IPS-20b (cell line): ENCODE measurements around the gene SEMA4B.
"Not testable (repeated sequence)": the region's sequence is repeated elsewhere in the genome, so short reads cannot be mapped to it uniquely, and the experiment has no call there.

ENCODE experiments used
- H3K27ac ChIP-seq: one replicate; pipeline ENCODE4 v1.5.1; 2013; ENCODE audit warnings: low read length
- H3K27me3 ChIP-seq: 2 replicates; pipeline ENCODE4 v1.6.1; 2013; ENCODE audit warnings: mild to moderate bottlenecking, low read length, inconsistent platforms; ENCODE audit not compliant: insufficient read depth
- H3K36me3 ChIP-seq: 2 replicates; pipeline ENCODE4 v1.6.1; 2013; ENCODE audit warnings: low read depth, mild to moderate bottlenecking, inconsistent platforms, low read length, moderate library complexity; ENCODE audit not compliant: insufficient read depth
- H3K4me1 ChIP-seq: 2 replicates; pipeline ENCODE4 v1.6.1; 2013; ENCODE audit warnings: mild to moderate bottlenecking, control low read depth, inconsistent platforms, low read length, moderate library complexity; ENCODE audit not compliant: insufficient read depth
- H3K4me3 ChIP-seq: 2 replicates; pipeline ENCODE4 v1.5.1; 2013; ENCODE audit warnings: mild to moderate bottlenecking, low read length, inconsistent platforms
- H3K9ac ChIP-seq: 2 replicates; pipeline ENCODE4 v1.6.1; 2013; ENCODE audit warnings: low read depth, mild to moderate bottlenecking, inconsistent platforms, low read length, moderate library complexity
- H3K9me3 ChIP-seq: 2 replicates; pipeline ENCODE4 v1.6.1; 2013; ENCODE audit warnings: mild to moderate bottlenecking, low read depth, low read length, inconsistent platforms; ENCODE audit not compliant: insufficient read depth

Gene SEMA4B

DNA sequence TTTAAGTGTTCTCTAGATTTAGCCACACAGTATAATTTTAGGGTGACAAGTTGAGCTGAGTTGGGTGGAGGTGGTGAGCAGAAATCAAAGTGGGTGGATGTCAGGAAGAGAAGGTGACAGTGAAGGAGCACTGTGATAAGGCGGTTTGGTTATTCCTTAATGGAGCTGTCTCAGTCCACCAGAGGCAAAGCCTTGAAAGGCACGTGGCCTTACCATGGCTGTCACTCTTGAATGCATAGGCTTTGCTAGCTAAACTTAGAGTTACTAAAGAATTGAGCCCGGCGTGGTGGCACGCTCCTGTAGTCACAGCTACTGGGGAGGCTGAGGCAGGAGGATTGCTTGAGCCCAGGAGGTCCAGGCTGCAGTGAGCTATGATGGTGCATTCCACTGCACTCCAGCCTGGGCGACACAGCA is 47.7 kb downstream of the SEMA4B start:
- Histone ChIP-seq H3K4me3 (peak overlapping the region; percentile 76; the same call in 1 of the 2 replicates), H3K4me1 (no peaks in the 10 kb centered on the region), H3K27ac (no peak overlapping the region), H3K36me3 (no peaks in the 10 kb centered on the region), H3K9me3 (no peaks in the 10 kb centered on the region), H3K9ac (no peak overlapping the region), H3K27me3 (peaks cover 4% of the 10 kb centered on the region)

DNA sequence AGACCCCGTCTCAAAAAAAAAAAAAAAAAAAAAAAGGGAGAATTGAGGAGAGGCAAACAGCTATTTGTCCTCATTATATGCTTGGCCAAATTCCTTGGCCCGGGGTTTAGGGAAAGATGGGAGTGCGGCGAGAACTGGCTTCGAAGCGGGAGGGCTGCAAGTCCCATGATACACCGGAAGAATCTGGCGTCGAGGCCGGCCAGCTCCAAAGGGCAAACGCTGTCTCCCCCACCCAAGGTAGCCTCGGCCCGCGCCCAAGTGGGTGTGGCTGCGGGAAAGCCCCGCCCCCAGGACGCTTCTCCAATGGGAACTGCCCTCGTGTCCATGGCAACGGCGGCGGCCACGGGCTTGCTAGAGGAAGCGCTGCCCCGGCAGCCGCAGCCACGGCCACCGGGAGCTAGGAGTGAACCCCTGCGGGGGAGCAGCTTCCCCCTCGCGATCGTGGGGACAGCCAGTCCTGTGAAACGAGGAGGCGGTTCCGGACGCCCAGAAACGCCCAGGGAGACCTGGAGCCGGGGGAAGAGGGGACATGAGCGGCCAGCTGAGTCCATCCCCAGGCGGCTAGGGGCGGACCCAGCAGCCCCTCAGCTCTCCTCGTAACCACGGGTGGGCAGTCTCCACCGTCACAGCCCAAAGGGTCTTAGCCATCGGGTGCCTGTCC is 48.2 kb downstream of the SEMA4B start, which contains the start of gene TTLL13:
TTLL13 (plus strand) TSS at position 354 of the 661 bp plus-strand sequence. CDS start 1,075 bp downstream, outside the sequence.
- no peaks in the 10 kb centered on the region for H3K4me1 ChIP-seq
- peak within 1 kb of the TSS; percentile 76 for H3K4me3 ChIP-seq
- H3K9ac ChIP-seq = peak within 1 kb of the TSS; percentile 56; the same call in 1 of the 2 replicates
- H3K27ac ChIP-seq = no peak within 1 kb of the TSS
- H3K9me3 ChIP-seq = no peaks in the 10 kb centered on the region
- H3K36me3 ChIP-seq = no peaks in the 10 kb centered on the region
- H3K27me3 ChIP-seq = peaks cover 4% of the 10 kb centered on the region

DNA sequence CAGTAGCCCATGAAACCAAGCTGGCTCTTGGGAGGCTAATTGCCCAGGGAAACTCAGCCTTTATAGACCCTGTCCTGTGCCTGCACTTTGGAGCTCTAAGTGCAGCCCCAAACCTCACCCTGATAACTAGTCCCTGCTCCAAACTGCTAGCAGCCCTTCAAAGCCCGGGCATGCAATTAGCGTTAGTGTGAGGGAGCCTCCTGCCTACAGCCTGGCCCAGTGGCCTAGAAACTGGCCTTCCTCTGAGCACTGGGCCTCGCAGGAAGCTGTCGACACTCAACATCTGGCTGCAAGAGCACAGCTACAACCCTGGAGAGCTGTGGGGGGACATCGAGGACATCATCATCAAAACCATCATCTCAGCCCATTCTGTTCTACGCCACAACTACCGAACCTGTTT is 56.6 kb downstream of the SEMA4B start:
- no peak overlapping the region for H3K27ac ChIP-seq
- no peaks in the 10 kb centered on the region; the same call in 1 of the 2 replicates for H3K4me1 ChIP-seq
- H3K9me3 ChIP-seq = no peaks in the 10 kb centered on the region
- no peaks in the 10 kb centered on the region for H3K27me3 ChIP-seq
- no peak overlapping the region for H3K4me3 ChIP-seq
- no peak overlapping the region for H3K9ac ChIP-seq
- no peaks in the 10 kb centered on the region for H3K36me3 ChIP-seq

DNA sequence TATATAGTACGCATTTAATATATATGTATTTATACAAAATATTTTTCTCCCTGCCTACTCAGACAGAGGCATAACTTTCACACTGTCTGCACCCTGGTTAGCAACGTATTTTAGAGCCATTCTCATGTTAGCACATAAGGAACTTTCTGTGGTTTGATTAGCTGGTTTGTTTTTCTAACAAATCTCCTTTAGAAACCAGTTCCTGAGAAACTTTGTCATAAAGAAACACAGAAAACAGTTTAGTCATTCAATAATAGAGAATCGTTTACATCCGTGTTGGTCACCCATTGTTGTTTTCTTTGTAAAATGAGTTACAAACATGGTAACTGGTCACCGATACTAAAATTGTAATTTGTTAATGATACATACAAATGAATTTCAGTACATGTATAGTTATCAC is 58.4 kb downstream of the SEMA4B start:
- no peaks in the 10 kb centered on the region for H3K36me3 ChIP-seq
- H3K27me3 ChIP-seq = no peaks in the 10 kb centered on the region
- peaks cover 2% of the 10 kb centered on the region for H3K4me1 ChIP-seq
- H3K9ac ChIP-seq = no peak overlapping the region
- H3K27ac ChIP-seq = no peak overlapping the region
- no peak overlapping the region for H3K4me3 ChIP-seq
- no peaks in the 10 kb centered on the region for H3K9me3 ChIP-seq

DNA sequence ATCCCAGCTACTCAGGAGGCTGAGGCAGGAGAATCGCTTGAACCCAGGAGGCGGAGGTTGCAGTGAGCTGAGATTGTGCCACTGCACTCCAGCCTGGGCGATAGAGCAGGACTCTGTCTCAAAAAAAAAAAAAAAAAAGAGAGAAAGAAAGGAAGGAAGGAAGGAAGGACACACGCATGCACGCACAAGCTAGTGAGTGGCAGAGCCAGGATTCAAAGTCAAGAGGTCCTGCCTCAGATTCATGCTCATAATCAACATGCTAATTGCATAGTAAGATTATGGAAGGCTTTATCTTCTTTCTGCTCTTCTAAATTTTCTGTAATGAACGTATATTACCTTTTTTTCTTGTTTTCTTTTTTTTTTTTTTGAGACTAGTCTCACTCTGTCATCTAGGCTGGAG is 59.6 kb downstream of the SEMA4B start:
- not testable (repeated sequence) for H3K4me1 ChIP-seq, H3K27me3 ChIP-seq, H3K36me3 ChIP-seq, H3K4me3 ChIP-seq, H3K9me3 ChIP-seq, H3K27ac ChIP-seq, H3K9ac ChIP-seq

DNA sequence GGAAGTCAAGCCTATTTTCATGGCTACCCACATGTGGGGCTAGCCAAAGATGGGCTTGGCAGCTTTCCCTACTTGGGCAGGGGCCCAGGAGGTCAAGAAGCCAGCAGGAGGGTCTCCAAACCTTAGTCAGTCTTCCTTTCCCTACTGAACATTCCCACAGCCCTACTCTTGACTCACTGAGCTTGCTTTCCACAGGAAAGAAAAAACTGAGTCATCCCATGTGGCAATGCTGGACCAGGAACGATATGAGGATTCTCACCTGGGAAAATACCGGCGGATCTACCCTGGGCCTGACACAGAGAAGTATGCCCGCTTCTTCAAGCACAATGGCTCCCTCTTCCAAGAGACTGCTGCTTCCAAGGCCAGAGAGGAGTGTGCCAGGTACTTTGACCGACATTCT is 60.7 kb downstream of the SEMA4B start:
- Histone ChIP-seq H3K9ac (no peak overlapping the region), H3K27ac (no peak overlapping the region)

DNA sequence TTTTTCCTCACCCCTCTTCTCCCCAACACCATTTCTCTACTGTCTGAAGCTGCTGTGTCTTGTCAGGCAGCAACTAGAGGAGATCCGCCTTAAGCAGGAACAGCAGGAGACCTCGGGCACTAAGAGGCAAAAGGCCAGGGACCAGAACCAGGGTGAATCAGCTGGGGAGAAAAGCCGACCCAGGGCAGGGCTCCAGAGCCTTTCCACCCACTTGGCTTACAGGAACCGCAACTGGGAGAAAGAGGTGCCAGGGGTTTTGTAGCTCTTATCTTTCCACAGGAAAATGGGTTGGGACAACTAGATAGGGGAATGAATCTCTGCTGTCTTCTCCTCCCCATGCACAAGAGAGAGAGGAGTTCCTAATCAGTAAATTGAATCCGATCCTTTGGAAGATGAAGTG is 61.3 kb downstream of the SEMA4B start:
- no peak overlapping the region for H3K4me3 ChIP-seq
- H3K4me1 ChIP-seq = peaks cover 7% of the 10 kb centered on the region
- no peak overlapping the region for H3K9ac ChIP-seq
- H3K27ac ChIP-seq = no peak overlapping the region
- H3K9me3 ChIP-seq = no peaks in the 10 kb centered on the region
- no peaks in the 10 kb centered on the region for H3K27me3 ChIP-seq
- H3K36me3 ChIP-seq = peaks cover 8% of the 10 kb centered on the region

More for the DNA sequence above, 60.7 kb downstream of the SEMA4B start:
- H3K4me1 ChIP-seq = peaks cover 7% of the 10 kb centered on the region
- no peak overlapping the region for H3K4me3 ChIP-seq
- no peaks in the 10 kb centered on the region for H3K9me3 ChIP-seq
- no peaks in the 10 kb centered on the region for H3K27me3 ChIP-seq
- 0 out of 2 replicates have a peak, but pooled peaks cover 2% of the 10 kb centered on the region for H3K36me3 ChIP-seq

DNA sequence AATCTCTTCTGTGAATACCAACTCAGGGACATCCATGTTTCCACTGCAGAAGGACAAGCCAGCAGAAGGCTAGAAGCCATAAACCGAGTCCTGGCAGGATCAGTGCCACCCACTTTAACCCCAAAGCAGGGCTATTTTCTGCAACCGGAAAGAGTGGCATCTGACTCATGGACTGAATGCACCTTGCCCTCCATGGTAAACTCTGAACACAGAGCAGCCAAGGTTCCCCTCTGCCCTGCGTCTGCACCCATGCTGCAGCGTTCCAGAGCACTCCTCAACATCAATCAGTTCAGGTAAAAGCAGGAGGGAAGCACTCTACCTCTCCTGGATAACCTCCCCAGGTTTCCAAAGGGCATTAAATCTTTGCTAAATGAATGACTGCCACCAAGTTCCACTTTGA is 63.5 kb downstream of the SEMA4B start:
- Histone ChIP-seq H3K27me3 (no peaks in the 10 kb centered on the region), H3K36me3 (peaks cover 24% of the 10 kb centered on the region), H3K4me3 (peak overlapping the region; percentile 100), H3K9ac (peak overlapping the region; percentile 99), H3K27ac (peak overlapping the region; percentile 99), H3K9me3 (no peaks in the 10 kb centered on the region), H3K4me1 (peaks cover 10% of the 10 kb centered on the region)

DNA sequence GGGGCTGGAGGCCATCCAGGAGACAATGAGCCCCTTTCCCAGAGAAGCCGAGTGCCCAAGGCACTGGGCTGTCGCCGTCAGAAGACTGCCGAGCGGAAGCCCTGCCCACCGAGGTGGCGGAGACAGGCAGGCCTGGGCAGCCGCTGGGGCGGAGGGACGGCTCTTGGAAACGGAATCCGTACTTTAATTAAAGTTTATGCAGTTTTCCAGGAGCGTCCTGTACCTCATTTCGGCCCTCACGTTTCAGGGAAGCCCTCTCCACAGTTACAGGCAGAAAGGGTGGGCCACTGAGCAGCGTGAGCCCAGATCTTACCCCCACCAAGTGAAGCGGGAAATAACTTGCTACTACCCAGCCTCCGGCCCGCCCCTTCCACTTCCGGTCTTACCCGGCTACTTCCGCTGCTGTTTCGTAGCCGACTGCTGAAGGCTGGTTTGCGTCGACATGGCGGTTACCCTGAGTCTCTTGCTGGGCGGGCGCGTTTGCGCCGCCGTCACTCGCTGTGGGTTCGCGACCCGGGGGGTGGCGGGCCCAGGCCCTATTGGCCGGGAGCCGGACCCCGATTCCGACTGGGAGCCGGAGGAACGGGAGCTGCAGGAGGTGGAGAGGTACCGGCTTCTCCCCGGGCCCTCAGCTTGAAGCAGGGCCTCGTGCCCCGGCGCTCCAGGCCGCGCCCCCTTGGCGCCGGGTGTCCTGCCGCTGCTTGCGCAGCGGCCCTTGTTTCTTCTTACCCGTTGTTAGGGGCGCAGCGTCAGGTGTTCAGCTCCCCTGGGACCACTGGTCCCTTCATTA is 64.3 kb downstream of the SEMA4B start, which contains the start of gene NGRN:
NGRN (plus strand) TSS at position 402 of the 790 bp plus-strand sequence; CDS start at position 443, 41 bp downstream.
- peaks cover 10% of the 10 kb centered on the region for H3K4me1 ChIP-seq
- H3K9me3 ChIP-seq = no peaks in the 10 kb centered on the region
- H3K4me3 ChIP-seq = peak within 1 kb of the TSS; percentile 100
- no peaks in the 10 kb centered on the region for H3K27me3 ChIP-seq
- H3K9ac ChIP-seq = peak within 1 kb of the TSS; percentile 99
- H3K36me3 ChIP-seq = peaks cover 32% of the 10 kb centered on the region
- peak within 1 kb of the TSS; percentile 99 for H3K27ac ChIP-seq

DNA sequence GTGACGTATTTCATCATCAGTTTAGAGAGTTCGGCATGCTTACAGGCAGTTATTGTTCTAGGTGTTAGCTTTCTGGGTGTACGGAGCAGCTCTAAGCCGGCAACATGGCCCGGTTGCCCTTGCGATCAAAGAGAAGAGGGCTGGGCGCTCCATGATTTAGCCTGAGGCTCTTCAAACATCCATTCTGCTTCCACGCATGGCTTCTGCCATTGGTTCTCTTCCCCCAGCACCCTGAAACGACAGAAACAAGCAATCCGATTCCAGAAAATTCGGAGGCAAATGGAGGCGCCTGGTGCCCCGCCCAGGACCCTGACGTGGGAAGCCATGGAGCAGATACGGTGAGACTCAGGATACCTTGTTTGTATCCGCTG is 64.9 kb downstream of the SEMA4B start:
- Histone ChIP-seq H3K4me1 (peaks cover 10% of the 10 kb centered on the region), H3K9me3 (no peaks in the 10 kb centered on the region)

DNA sequence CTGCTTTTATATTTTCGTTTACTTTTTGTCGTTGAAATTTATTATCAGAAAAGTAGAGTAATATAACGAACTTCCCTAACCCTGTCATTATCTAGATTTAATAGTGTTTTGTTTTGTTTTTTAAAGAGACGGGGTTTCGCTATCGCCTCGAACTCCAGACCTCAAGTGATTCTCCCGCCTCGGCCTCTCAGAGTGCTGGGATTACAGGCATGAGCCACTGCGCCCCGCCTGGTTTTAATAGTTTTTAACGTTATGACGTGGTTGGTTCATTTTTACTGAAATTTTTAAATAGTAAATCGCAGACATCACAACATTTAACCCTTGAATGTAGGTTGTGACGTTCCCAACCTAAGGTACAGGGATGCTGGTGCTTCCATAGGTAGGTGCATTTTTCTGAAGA is 65.4 kb downstream of the SEMA4B start:
- Histone ChIP-seq H3K27ac (peak overlapping the region; percentile 99), H3K27me3 (no peaks in the 10 kb centered on the region), H3K4me3 (peak overlapping the region; percentile 100), H3K4me1 (peaks cover 10% of the 10 kb centered on the region), H3K9ac (peak overlapping the region; percentile 99), H3K9me3 (no peaks in the 10 kb centered on the region), H3K36me3 (peaks cover 42% of the 10 kb centered on the region)

More for the DNA sequence above, 64.9 kb downstream of the SEMA4B start:
- peak overlapping the region; percentile 99 for H3K9ac ChIP-seq
- peak overlapping the region; percentile 100 for H3K4me3 ChIP-seq
- H3K27ac ChIP-seq = peak overlapping the region; percentile 99
- H3K36me3 ChIP-seq = peaks cover 38% of the 10 kb centered on the region
- H3K27me3 ChIP-seq = no peaks in the 10 kb centered on the region
